Caco-2 (cell line): ENCODE results near the gene TTC39C. TPM values are rescaled to one million over a fixed set of nuclear protein-coding genes. Genes with fewer than 3 reads are reported as not detected.

Source experiments
- BruUV-seq: library from RNA; stranded (reverse); fragments of 400-500 nt; replicated peaks from 2 replicates; lab custom pipeline; 2021; lab: Mats Ljungman, UMichigan
- CTCF ChIA-PET: fragments of 300-600 bp; sonication (Branson Sonifier 250); formaldehyde crosslinking; loops from one replicate; lab custom pipeline; 2022; ENCODE audit warnings: antibody characterized with exemption; lab: Charles Lee
- POLR2A ChIA-PET: fragments of 300-600 bp; sonication (Branson Sonifier 250); formaldehyde crosslinking; loops from one replicate; lab custom pipeline; 2022; ENCODE audit warnings: antibody characterized with exemption; lab: Charles Lee
- DNase-seq, 2 experiments: peaks; one replicate each; pipeline versions ENCODE4 v3.0.0 to v3.0.0-alpha.2; 2020 to 2022
- H3K27me3 ChIP-seq: replicated peaks from 2 replicates; pipeline ENCODE4 v1.6.0; 2011; ENCODE audit warnings: low read length; ENCODE audit not compliant: control insufficient read depth, insufficient read depth
- H3K36me3 ChIP-seq: 2 replicates; pipeline ENCODE4 v1.5.1; 2011; ENCODE audit warnings: low read length; ENCODE audit not compliant: control insufficient read depth, insufficient read depth
- H3K4me1 ChIP-seq: fragments of 250-450 bp; sonication (Bioruptor Pico); 2 replicates; pipeline ENCODE4 v1.5.1; 2020; ENCODE audit warnings: mild to moderate bottlenecking
- H3K4me3 ChIP-seq: 2 replicates; pipeline ENCODE4 v1.5.1; 2011; ENCODE audit warnings: low read depth, mild to moderate bottlenecking, control low read depth, low read length
- H3K9me3 ChIP-seq: fragments of 250-450 bp; sonication (Bioruptor Pico); 2 replicates; pipeline ENCODE4 v1.5.1; 2020; ENCODE audit warnings: mild to moderate bottlenecking, moderate library complexity
- H3K27ac Mint-ChIP-seq: one replicate; pipeline ENCODE4 v1.8.0; 2022; ENCODE audit warnings: mixed read lengths; ENCODE audit not compliant: unreplicated experiment
- H3K27me3 Mint-ChIP-seq: one replicate; pipeline ENCODE4 v1.8.0; 2022; ENCODE audit warnings: mixed read lengths; ENCODE audit not compliant: insufficient read depth, unreplicated experiment
- H3K36me3 Mint-ChIP-seq: one replicate; pipeline ENCODE4 v1.8.0; 2022; ENCODE audit warnings: mild to moderate bottlenecking, mixed read lengths; ENCODE audit not compliant: insufficient read depth, unreplicated experiment
- H3K4me1 Mint-ChIP-seq: one replicate; pipeline ENCODE4 v1.8.0; 2022; ENCODE audit warnings: low read depth, mixed read lengths; ENCODE audit not compliant: unreplicated experiment
- H3K4me3 Mint-ChIP-seq: one replicate; pipeline ENCODE4 v1.8.0; 2022; ENCODE audit warnings: mild to moderate bottlenecking, moderate library complexity, mixed read lengths; ENCODE audit not compliant: unreplicated experiment
- H3K9me3 Mint-ChIP-seq: one replicate; pipeline ENCODE4 v1.8.0; 2022; ENCODE audit warnings: mixed read lengths; ENCODE audit not compliant: unreplicated experiment
- CTCF ChIP-seq, 2 experiments: fragments of 200-600 bp in 1 of 2; IDR thresholded peaks; 1 replicate in 1 of 2; 2 replicates in 1 of 2; pipeline versions ENCODE4 v1.5.1 to v1.8.0; 2011 to 2022; ENCODE audit warnings: antibody characterized with exemption in 1 of 2, control low read depth in 1 of 2, inconsistent platforms in 1 of 2, low read depth in 1 of 2, low read length in 1 of 2, mild to moderate bottlenecking in 1 of 2, moderate library complexity in 1 of 2; ENCODE audit not compliant: insufficient read depth in 1 of 2, severe bottlenecking in 1 of 2, unreplicated experiment in 1 of 2
- intact Hi-C: fragments of 100-400 bp; cut with micrococcal nuclease; formaldehyde crosslinking; loops from one replicate; pipeline ENCODE4 v1.10.0; 2022; ENCODE audit not compliant: unreplicated experiment
- total RNA-seq: library from RNA; stranded (reverse); gene quantifications from 2 replicates; pipeline ENCODE4 v1.2.3, GENCODE V29; 2022

TTC39C gene
- total RNA-seq, 1 experiment from 2014 or later, result 9.3 TPM

- no peaks in the 10 kb centered on the region for H3K36me3 Mint-ChIP-seq
- CTCF ChIA-PET, result no interaction called here
- H3K9me3 Mint-ChIP-seq, result no peaks in the 10 kb centered on the region
- POLR2A ChIA-PET, result no interaction called here
- Histone ChIP-seq H3K4me1 (no peaks in the 10 kb centered on the region), H3K9me3 (no peaks in the 10 kb centered on the region), H3K27me3 (no peaks in the 10 kb centered on the region), H3K36me3 (no peaks in the 10 kb centered on the region), H3K4me3 (no peak overlapping the region)
- no peaks in the 10 kb centered on the region for H3K4me1 Mint-ChIP-seq
- no peak for DNase-seq
- H3K27me3 Mint-ChIP-seq, result no peaks in the 10 kb centered on the region
- TF ChIP-seq CTCF (IDR thresholded peaks at IDR 0.05; ENCODE audit: insufficient read depth in 1 of 2, low read depth in 1 of 2, low read length in 1 of 2, severe bottlenecking in 1 of 2, unreplicated experiment in 1 of 2), result no peak
- no peak overlapping the region for H3K4me3 Mint-ChIP-seq
- BruUV-seq, result no TSS peak
- H3K27ac Mint-ChIP-seq, result no peak overlapping the region
- intact Hi-C loops, result no loop called here
These were observed 80.0 kb downstream of the TTC39C start for GRCh38 chr18:24094561-24094960.

- TF ChIP-seq CTCF (IDR thresholded peaks at IDR 0.05; ENCODE audit: insufficient read depth in 1 of 2, low read depth in 1 of 2, low read length in 1 of 2, severe bottlenecking in 1 of 2, unreplicated experiment in 1 of 2), result no peak
- H3K4me1 Mint-ChIP-seq, result no peaks in the 10 kb centered on the region
- no peak for DNase-seq
- Histone ChIP-seq H3K36me3 (no peaks in the 10 kb centered on the region), H3K9me3 (no peaks in the 10 kb centered on the region), H3K27me3 (no peaks in the 10 kb centered on the region), H3K4me1 (no peaks in the 10 kb centered on the region), H3K4me3 (no peak overlapping the region)
- H3K4me3 Mint-ChIP-seq, result no peak overlapping the region
- no peaks in the 10 kb centered on the region for H3K36me3 Mint-ChIP-seq
- H3K9me3 Mint-ChIP-seq, result no peaks in the 10 kb centered on the region
- ChIA-PET POLR2A (interaction anchor here (0.5 kb wide), 1 partner anchor 43 kb away, joined by 3 read pairs; the partner anchor contains the start of gene CABYR), CTCF (no interaction called here)
- no peaks in the 10 kb centered on the region for H3K27me3 Mint-ChIP-seq
- intact Hi-C loops, result no loop called here
- no peak overlapping the region for H3K27ac Mint-ChIP-seq
- no TSS peak for BruUV-seq
These were observed 81.4 kb downstream of the TTC39C start for GRCh38 chr18:24095976-24096375.

GRCh38 chr18:24103320-24104021, 88.9 kb downstream of the TTC39C start:
- no peaks in the 10 kb centered on the region for H3K4me1 ChIP-seq
- no peak overlapping the region for H3K4me3 Mint-ChIP-seq
- no peak for TF ChIP-seq CTCF (IDR thresholded peaks at IDR 0.05; ENCODE audit: insufficient read depth in 1 of 2, low read depth in 1 of 2, low read length in 1 of 2, severe bottlenecking in 1 of 2, unreplicated experiment in 1 of 2)
- no peak for DNase-seq
- H3K27ac Mint-ChIP-seq, result no peak overlapping the region
- no TSS peak for BruUV-seq
- no peaks in the 10 kb centered on the region for H3K27me3 Mint-ChIP-seq
- H3K4me3 ChIP-seq, result no peak overlapping the region
- ChIA-PET CTCF (no interaction called here), POLR2A (no interaction called here)
- no peaks in the 10 kb centered on the region for H3K9me3 Mint-ChIP-seq
- H3K36me3 Mint-ChIP-seq, result no peaks in the 10 kb centered on the region
- no peaks in the 10 kb centered on the region for H3K4me1 Mint-ChIP-seq
- H3K36me3 ChIP-seq, result no peaks in the 10 kb centered on the region
- intact Hi-C loops, result no loop called here
- no peaks in the 10 kb centered on the region for H3K27me3 ChIP-seq
- H3K9me3 ChIP-seq, result no peaks in the 10 kb centered on the region
